ENCODE measurements around the gene SZT2.

SZT2 gene

DNA sequence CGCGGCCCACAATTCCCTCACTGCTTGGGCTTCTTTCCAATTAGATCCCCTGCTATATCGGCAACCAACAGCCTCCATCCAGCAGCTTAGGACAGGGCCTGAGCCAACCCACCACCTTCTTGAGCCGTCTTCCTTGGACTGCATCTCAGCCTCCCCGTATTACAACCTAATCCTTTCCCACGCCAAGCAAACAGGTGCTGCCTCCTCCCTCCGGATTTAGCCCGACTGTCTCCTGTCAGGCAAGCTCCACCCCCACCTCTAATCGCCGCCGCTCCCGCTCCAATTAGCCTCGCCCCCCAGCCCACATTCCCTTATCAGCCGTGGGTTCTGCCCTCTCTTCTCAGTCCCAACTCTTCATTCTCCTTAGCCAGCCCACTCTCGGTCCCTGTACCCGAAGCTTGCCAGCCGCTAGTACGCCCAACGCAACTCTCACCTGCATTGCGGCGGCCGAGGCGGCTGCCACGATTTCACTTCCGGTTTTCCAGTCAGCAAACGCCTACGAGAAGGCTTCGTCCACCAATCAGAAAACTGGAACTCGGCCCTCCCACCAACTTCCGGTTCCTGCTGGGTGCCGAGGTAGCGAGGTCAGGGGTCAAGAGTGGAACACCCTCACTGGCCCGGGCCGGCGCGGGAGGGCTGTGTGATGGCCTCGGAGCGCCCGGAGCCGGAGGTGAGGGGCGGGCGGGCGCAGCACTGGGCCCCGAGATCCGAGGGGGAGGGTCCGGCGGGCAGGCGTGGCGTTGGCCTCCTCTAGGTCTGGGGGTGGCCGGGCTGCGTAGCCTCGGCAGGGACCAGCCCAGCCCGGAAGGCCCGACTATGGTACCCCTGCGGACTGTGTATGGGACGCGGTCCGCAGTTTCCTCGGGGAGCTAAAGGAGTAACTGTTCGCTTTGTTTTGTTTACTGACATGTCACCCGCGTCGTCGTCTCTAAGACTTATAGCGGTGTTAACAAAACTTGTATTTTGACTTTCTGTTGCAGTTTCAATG is at the start of gene SZT2, which contains the start of gene MED8:
TSS of gene SZT2 (plus strand) at position 574 of the 988 bp plus-strand sequence. CDS start at position 644, 70 bp downstream.
TSS of gene MED8 (minus strand) at position 475 of the 988 bp plus-strand sequence. CDS start at position 439, 36 bp downstream.
- peak; percentile 97 for DNase-seq (ENCODE audit: low spot score)

DNA sequence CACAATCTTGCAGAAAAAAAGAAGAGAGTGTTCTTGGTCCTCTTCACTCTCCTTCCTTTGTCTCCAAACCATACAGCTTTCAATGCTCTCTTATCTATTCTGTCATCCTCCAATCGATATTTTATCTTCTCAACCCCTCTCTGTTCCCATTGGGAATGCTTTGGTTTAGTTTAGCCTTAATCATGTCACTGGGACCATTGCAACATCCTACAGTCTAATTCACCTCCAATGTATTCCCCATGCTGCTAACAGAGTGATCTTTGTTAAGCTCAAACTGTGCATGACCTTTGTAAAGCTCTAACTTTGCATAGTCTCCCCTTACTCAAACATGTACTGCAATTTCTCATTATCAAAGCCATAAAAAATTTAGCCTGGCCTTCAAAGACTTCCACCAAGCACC is 49.1 kb upstream of the SZT2 start:
- no peak for DNase-seq (ENCODE audit: low spot score)

GRCh38 chr1:43344267-43344850 is 45.3 kb upstream of the SZT2 start:
- no peak for DNase-seq (ENCODE audit: low spot score)

DNA sequence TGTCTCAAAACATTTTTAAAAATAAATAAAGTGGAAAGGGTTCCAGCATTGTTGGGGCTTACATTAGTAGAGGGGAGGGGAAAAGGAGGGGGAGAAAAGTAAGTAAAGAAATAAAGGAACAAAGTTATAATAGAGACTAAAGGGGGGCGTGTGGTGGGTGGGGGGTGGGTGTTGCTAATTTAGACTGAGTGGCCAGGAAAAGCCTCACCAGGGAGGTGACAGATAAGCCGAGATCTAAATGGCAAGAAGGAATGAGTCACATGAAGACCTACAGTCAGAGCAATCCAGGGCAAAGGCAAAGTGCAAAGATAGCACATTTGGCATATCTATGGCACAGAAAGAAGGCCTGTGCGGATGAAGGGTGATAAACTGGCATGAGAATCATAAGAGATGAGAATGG is 44.6 kb upstream of the SZT2 start:
- no peak for DNase-seq (ENCODE audit: low spot score)

- DNase-seq (ENCODE audit: low spot score), result no peak
Measured at GRCh38 chr1:43346636-43347035, 43.1 kb upstream of the SZT2 start.

DNA sequence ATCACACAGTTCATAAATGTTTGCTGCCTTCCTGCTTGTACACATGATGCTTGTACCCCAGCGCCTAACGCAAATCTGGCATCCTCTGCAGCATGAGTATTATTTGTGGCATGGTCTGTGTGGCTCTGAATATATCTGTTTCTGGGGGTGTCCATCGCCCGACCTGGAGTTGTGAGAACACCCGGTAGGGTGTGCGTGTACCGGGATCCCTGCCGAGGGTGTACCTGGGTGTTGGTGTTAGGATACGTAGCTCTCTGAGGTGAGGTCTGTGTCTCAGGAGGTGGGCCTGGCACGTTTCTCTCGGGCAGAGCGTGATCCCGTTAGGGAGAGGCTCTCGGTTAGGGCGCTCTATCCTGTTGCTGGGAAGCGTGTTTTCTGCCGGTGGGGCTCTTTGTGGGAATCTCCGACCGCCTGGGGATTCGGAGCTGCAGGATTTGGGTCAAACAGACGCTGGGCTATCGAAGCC is 41.3 kb upstream of the SZT2 start:
- DNase-seq (ENCODE audit: low spot score), result no peak

GRCh38 chr1:43348809-43349593 is 40.7 kb upstream of the SZT2 start:
- no peak for DNase-seq (ENCODE audit: low spot score)

DNA sequence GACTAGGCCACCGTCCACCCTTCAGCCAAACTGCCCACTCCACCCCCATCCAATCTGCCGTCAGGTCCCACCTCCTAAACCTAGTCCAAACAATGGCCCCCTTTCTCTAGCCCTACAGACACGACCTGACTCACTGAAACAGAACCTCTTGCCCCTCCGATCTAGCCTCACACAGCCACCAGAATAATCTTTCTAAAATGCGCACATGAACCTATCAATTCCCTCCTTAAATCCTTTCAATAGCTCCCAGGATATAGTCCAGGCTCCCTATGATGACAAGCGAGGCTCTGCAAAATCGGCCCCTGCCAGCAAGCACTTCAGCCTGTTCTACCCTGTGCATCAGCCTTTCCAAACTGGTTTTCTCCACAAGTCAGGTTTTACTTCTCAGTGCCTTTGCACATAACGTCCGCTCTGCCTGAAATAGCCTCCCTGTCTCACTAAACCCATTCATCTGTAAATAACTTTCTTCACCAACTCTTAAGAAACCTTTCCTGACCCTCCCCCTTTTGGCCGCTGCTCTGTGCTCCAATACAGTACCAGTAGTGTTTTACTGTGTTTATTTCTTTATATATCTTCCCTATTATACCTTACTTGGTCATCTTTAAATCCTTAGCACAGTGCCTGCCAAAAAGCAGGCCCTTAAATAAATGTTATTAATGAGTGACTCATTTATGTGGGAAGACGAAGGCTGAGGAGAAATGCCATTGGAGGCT is 39.9 kb upstream of the SZT2 start:
- no peak for DNase-seq (ENCODE audit: low spot score)

GRCh38 chr1:43350976-43351375 is 38.7 kb upstream of the SZT2 start:
- DNase-seq (ENCODE audit: low spot score), result no peak

GRCh38 chr1:43351421-43352350 is 38.0 kb upstream of the SZT2 start:
- no peak for DNase-seq (ENCODE audit: low spot score)

DNA sequence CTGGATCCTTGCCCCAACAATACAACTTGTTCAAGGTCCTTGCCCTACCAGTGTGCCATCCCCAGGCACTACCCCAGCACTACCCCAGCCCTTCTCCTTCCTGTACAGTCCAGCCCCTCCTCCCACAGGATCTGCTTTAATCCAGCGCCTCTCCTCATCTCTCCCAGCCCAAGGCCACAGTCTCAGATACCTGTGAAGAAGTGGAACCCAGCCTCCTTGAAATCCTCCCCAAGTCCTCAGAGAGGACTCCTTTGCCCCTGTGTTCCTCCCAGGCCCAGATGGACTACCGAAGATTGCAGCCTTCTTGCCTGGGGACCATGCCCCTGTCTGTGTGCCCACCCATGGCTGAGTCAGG is 37.4 kb upstream of the SZT2 start:
- no peak for DNase-seq (ENCODE audit: low spot score)

- no peak for DNase-seq (ENCODE audit: low spot score)
Measured at GRCh38 chr1:43352881-43353280, 36.8 kb upstream of the SZT2 start.

DNA sequence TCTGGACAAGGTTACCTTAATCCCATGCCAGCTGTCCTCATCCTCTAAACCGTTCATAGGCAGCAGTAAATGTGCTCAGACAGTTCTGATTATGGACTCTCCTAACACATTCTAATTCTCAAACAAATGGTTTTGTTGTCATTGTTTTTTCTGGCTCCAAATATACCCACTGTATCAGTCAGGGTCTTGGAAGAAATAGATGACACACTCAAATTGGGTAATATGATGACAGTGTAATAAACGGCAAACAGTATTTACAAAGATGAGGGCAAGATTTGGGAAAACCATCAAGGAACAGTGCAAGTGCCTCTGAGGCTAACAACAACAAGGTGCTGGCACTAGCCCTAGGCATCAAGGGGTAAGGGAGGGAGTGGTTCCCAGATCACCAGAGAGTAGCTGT is 35.2 kb upstream of the SZT2 start:
- no peak for DNase-seq (ENCODE audit: low spot score)

- DNase-seq (ENCODE audit: low spot score), result no peak
Measured at GRCh38 chr1:43354936-43355335, 34.8 kb upstream of the SZT2 start.

DNA sequence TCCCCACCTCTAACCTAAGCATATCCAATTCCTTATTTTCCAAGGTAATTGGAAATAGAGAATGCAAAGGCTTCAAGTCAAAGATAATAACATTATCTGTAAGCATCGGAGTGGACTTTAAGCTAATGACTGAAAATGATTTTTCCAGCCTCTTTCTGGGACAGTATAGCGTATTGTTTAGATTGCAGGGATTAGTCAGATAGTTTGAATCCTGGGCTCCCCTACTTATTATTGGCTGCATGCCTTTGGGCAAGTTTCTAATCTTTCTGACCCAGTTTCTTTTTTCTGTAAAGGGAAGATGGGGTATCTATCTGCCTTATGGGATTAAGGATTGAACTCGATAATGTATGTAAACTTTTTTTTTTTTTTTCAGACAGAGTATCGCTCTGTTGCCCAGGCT is 32.4 kb upstream of the SZT2 start:
- no peak for DNase-seq (ENCODE audit: low spot score)

GRCh38 chr1:43358121-43358745 is 31.5 kb upstream of the SZT2 start:
- DNase-seq (ENCODE audit: low spot score), result no peak

- peak; percentile 100 for DNase-seq (ENCODE audit: low spot score)
Measured at GRCh38 chr1:43358746-43359693, 30.7 kb upstream of the SZT2 start, which contains the start of gene CDC20. Gene CDC20 (plus strand): TSS chr1:43358981. CDS start chr1:43359216, 235 bp downstream.

GRCh38 chr1:43359696-43360095 is 30.0 kb upstream of the SZT2 start:
- no peak for DNase-seq (ENCODE audit: low spot score)

DNA sequence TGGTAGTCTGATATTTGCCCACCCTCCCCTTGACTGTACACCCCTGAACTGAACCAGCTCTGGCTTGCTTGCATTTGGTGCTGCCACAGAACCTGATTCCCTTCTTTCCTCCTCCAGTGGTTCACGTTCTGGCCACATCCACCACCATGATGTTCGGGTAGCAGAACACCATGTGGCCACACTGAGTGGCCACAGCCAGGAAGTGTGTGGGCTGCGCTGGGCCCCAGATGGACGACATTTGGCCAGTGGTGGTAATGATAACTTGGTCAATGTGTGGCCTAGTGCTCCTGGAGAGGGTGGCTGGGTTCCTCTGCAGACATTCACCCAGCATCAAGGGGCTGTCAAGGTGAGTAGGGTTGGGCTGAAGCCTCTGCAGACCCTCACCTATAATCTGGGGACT is 29.1 kb upstream of the SZT2 start:
- DNase-seq (ENCODE audit: low spot score), result no peak

Measured in activated CD4-positive, alpha-beta T cell treated with anti-CD3 and anti-CD28 coated beads, Interleukin-2, Interleukin-4, amounts not matched to agents 100 ng/mL and 50 ng/mL, durations not matched to agents 16 hours and 8 hours (primary cell).